Stimulated activated CD4-positive, alpha-beta T cell treated with anti-CD3 and anti-CD28 coated beads, Interleukin-4, amount 100 ng/mL, for 4 hours (primary cell): ENCODE results near the gene LRRC4B.

Source experiments
- DNase-seq, 2 experiments: peaks; one replicate each; pipeline ENCODE4 v3.0.0-alpha.2; 2020

The LRRC4B gene

GRCh38 chr19:50518091-50519005 is 49.9 kb downstream of the LRRC4B start:
- DNase-seq = no peak

- DNase-seq = no peak
These were observed 50.5 kb downstream of the LRRC4B start for GRCh38 chr19:50517704-50518075.

DNA sequence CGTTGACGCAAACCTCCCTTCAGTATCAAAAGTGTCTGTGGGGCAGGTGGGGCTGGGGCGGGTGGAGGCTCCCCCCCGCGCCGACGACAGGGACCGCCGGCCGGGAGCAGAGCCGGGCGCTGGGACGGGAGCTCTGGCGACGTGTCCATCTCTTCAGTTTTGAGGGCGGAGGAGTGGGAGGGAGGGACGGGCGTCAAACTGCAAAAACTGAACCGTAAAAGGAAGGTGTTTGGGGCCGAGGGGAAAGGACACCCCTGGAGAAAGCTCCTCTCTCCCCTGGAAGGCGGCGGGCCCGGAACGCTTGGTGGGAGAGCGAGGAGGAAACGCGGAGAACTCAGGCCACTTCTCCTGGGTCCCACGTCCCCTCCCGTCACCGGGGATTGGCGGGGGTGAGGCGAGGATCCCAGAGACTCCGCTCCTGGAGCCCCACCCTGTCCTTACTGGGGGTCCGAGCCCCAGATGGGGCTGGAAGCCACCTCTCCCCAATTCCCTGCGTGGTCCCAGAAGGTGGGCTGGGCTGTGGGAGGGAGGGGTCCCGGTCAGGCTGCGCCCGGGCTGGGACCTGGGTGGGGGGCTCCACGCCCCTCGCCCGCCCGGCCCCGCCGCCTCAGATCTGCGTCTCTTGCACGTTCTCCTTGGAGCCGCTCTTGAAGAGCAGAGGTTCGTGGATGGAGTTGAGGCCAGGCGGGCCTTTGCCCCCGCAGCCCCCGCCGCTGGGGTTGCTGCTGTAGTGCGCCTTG is 51.1 kb downstream of the LRRC4B start:
- no peak for DNase-seq

- DNase-seq = no peak
These were observed 51.8 kb downstream of the LRRC4B start for GRCh38 chr19:50516456-50516855.

DNA sequence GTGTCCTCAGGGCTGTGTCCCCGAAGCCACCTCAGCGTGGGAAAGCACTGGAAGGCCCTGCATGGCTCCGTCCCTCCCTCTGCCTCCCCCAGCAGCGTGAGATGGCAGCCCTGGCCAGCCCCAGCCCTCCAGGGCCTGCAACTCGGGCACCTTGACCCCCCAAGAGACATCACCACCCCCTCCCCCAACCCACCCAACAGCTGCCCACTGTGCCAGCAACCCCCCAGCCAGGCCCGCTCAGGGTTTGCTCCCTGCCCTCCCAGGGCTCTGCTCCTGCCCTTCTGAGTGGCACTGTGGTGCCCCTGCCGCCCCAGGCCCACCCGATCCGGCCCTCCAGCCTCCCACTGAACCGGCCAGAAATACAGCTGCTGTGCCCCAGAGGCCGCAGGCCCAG is 53.1 kb downstream of the LRRC4B start:
- DNase-seq = no peak

DNA sequence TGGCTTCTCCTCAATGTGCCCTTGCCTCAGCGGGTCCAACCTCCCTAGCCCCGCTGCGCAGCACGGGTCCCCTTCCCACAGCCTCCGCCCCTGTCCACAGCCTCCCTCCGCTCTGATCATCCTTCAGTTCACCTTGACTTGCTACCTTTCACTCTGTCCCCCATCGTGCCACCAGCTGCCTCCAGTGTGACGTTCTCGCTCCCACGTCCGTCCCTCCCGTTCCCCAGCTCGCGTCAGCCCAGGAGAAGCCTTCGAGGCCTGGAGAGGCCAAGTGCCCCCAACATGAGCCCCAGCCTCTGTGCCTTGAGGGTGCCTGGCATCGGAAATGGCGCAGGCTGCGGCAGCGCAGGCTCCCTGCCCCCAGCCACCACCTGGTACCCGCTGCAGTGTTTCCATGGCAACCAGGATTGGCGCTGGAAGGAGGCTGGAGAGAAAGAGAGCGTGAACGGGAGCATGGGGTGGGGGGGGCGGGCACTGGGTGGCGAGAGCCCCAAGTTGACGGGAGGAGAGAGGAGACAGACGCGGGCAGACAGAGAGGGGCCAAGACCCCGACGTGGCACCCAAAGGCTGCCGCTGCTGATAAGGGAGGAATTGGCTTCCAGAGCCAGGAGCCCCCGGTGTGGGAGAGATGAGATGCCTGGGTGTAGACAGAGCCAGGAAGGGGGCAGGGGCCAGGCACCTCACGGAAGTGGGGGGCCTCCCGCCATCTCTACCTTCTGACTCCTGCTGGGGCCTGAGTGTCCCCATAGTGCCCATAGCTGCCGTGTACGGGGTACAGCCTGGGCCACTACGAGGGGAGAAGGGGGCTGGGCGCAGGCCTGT is 53.7 kb downstream of the LRRC4B start:
- DNase-seq = no peak

GRCh38 chr19:50513746-50514345 is 54.4 kb downstream of the LRRC4B start, which contains the start of gene ASPDH:
ASPDH (minus strand) TSS chr19:50513913; CDS start chr19:50513823, 90 bp downstream.
- DNase-seq = no peak

DNA sequence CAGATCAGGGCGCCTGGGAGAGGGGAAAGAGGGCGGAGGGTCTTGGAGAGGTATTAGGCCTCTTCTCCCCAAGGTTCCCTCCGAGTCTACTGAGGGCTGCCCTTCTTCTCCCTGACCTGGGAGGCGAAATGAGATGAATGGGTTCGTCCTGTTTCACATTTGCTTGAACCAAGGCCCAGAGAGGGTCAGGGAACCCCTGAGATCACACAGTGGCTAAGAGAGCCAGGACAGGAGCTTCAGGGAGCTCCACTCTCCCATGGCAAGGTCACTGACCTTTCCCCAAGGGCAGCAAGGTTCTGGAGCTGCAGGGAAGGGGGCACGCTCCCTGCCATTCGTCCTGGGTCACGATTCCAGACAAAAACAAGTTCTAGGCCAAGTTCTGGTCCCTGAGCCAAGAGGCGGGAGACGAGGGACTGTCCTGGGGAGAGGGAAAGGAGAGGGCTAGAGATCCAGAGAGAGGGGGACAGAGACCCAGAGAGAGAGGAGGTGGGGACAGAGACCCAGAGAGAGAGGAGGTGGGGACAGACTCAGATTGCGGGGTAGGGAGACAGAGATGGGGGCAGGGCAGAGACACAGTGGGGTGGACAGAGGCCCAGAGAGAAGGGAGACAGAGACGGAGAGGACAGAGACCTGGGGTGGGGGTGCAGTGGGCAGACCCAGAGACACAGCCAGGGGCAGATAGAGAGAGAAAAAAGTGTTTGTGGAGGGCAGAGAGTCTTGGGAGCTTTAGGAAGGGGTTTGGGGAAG is 55.1 kb downstream of the LRRC4B start:
- no peak for DNase-seq

DNA sequence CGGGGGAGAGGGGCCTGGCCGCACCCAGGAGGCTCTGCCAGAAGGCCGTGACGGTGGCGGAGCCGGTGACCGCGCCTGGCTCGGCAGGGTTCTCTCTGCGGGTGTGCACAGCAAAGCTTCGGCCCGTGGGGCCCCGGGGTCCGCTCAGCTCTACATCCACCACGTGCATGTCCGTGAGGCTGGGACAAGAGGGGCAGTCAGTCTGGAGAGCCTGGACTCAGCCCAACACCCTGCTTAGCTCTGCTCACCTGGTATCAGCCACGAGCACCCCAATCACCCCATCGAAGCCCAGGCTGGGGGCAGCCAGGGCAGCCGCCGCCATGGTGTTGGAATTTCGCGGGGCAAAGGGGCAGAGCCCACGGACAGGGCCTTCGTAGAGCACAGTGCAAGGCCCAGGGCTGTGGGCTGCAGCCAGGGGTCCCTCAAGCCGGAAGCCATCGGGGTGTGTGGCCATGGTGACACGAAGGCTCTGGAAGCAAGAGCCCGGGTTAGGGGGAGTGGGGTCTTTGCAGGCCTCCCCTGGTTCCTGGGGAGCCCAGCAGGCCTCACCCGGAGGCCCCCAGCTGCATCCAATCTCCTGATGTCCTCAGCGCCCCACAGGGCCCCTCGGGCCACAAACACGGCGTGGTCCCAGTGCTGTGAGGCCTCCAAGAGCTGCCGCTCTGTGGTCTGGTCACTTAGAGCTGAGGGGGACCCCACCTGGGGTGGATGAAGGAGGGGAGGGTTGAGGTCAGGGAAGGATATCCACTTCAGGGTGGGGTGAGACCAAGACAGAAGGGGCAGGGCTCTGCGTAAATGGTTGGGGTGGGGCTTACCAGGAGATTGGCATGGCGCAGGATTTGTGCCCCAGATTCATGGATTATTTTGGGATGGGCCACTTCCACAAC is 55.9 kb downstream of the LRRC4B start:
- no peak for DNase-seq

- peak; percentile 96 to 99 for DNase-seq
These were observed 57.0 kb downstream of the LRRC4B start, which contains the start of gene JOSD2 for GRCh38 chr19:50511069-50511822. JOSD2 (minus strand) TSS chr19:50511191; CDS start chr19:50510431, 760 bp downstream.

DNA sequence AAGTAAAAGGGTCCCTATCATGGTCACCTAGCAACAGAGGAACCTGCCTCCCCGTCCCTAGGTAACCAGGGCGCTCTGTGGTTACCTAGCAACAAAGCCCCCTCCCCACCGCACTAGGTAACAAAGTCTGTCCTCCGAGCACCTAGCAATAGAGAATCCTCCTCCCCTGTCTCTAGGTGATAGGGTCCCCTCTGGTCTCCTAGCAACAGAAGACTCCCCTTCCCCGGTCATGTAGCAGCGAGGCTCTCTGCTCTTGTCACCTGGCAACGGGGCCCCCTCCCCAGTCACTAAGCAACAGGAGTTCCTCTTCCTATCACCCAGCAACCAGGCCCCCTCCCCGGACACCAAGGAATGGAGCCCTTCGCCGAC is 57.6 kb downstream of the LRRC4B start:
- no peak for DNase-seq

GRCh38 chr19:50510121-50510670 is 58.0 kb downstream of the LRRC4B start:
- DNase-seq = no peak

DNA sequence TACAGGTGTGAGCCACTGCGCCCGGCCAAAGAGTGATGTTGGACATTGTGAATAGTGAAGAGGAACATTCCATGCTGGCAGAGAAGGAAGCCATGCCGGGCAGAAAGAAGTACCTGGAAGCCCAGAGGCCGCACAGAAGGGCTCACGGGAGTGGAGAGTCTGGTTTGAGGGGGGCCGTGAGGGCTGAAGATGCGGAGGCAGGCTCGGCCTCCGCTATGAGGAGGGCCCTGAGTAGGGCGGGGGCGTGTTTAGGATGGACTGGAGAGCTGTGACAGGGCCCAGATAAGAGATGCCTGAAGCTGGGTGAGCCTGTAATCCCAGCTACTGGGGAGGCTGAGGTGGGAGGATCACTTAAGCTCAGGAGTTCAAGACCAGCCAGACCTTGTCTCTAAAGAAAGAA is 58.9 kb downstream of the LRRC4B start:
- no peak for DNase-seq

- no peak for DNase-seq
These were observed 59.4 kb downstream of the LRRC4B start for GRCh38 chr19:50508843-50509190.

DNA sequence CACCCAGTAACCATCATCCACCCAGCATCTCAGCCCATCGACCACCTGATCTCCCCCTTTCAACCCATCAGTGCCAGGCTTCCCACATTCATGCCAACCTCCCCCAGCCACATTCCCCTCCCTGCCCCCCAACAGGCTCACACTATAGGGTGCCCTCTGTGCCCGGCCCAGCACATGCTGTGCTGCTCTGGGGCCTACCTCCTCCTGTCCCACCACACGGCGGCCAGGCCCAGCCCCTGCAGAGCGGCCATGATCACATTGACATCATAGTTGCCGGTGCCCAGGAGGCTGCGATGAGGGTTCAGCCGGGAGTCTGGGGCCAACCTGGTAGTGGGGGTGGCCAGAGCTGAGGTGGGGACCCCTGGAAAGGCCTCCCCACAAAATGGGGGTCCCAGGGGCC is 60.9 kb downstream of the LRRC4B start:
- no peak for DNase-seq

DNA sequence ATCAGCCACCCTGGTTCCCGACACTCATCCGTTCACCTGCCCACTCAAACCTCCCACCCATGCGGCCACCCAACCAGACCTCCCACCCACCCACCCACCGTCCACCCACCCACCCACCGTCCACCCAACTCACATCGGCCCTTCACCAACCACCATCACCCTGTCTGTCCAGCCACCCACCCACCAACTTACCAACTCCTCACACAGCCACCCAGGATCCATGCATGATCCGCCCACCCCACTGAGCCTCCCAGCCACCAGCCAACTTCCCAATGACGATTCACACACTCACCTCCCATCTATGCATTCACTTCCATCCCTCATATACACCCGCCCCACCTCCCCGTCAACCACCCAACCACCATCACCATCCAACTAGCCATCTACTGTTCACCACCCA is 61.5 kb downstream of the LRRC4B start:
- DNase-seq = no peak

DNA sequence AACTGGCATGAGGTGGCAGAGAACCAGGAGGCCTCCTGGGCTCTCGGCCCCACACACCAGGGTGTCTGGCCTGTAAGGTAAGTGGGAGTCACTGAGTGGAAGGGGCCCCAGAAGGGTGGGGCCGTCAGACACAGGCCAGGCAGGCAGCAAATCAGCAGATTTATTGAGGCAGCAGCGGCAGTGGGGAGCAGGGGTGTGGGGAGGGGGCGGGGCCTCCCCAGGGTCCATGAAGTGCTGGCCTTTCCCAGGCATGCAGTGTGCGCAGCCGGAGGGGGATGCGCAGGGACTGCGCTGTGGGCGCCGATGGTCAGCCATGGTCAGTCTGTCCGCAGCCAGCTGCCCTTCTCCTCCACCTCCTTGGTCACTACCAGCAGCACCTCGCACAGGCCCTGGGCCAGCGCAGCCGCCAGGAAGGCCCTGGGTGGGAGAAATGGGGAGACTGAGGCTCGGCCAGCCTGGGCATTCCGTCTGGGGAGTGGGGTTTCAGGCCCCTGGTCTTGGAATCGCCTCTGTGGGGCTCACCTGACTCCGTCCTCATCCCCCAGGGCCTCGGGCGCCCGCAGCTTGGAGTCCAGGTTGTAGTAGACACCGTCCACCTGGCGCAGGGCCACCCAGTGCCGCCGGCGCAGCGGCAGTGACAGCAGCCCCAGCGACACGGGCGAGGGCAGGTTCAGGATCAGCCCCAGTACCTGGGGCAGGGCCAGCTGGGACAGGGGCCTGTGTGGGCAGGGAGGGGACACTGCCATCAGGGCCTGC is 62.2 kb downstream of the LRRC4B start:
- DNase-seq = no peak

- DNase-seq = no peak
These were observed 66.4 kb downstream of the LRRC4B start for GRCh38 chr19:50501568-50502475.
